Stimulated activated CD4-positive, alpha-beta T cell treated with anti-CD3 and anti-CD28 coated beads, Interleukin-15, amount 100 ng/mL, for 48 hours (primary cell): ENCODE results near the gene BAK1.
"Not testable (repeated sequence)": the region's sequence is repeated elsewhere in the genome, so short reads cannot be mapped to it uniquely, and the experiment has no call there.

Experiments used
- DNase-seq, 2 donors: peaks; one replicate each; pipeline ENCODE4 v3.0.0-alpha.2; 2020; ENCODE audit warnings: low read depth in 2 of 2

Gene BAK1

DNA sequence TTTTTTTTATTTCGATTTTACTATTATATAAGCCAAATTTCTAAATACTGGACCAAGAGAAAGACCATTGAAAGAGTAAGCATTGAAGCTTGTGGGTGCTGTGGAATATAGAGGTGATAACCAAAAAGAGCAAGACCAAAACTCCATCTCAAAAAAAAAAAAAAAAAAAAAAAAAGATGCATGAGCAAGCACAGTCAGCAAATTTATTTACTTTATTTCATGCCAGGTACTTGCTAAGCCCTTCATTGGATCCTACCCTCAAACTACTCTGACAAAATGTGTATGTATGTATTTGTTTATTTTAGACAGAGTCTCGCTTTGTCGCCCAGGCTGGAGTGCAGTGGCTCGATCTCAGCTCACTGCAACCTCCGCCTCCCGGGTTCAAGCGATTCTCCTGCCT lies 27.8 kb downstream of the BAK1 start:
- no peak for DNase-seq

- DNase-seq = no peak
Observed at GRCh38 chr6:33551538-33551937, 28.5 kb downstream of the BAK1 start.

- DNase-seq = no peak
Observed at GRCh38 chr6:33549896-33550295, 30.2 kb downstream of the BAK1 start.

DNA sequence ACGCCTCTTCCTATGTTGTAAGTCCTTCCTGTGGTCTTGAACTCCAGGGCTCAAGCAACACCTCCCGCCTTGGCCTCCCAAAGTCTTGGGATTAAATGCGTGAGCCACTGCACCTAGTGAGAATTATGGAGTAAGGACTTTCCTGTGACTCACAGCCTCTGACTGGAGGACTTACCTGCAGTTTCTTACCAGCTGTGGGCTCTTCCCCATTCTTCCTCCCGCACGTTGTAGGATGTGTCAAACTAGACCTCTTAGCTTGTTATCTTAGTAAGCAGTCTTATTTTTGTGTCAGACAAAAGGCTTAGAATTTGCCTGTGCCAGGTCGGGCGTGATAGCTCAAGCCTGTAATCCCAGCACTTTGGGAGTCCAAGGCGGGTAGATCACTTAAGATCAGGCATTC lies 30.9 kb downstream of the BAK1 start:
- DNase-seq = no peak

- DNase-seq = no peak
Observed at GRCh38 chr6:33547499-33547898, 32.6 kb downstream of the BAK1 start.

DNA sequence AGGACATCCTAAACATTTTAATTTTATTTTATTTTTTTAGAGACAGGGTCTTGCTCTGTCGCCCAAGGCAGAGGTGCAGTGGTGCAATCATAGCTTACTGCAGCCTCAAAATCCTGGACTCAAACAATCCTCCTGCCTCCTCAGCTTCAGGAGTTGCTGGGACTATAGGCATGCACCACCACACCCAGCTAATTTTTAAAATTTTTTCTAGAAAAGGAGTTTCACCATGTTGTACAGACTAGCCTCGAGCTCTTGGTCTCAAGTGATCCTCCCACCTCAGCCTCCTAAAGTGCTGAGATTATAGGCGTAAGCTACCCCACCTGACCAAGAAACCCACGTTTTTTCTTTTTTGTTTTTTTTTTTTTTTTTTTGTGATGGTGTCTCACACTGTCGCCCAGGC lies 33.3 kb downstream of the BAK1 start:
- no peak for DNase-seq

DNA sequence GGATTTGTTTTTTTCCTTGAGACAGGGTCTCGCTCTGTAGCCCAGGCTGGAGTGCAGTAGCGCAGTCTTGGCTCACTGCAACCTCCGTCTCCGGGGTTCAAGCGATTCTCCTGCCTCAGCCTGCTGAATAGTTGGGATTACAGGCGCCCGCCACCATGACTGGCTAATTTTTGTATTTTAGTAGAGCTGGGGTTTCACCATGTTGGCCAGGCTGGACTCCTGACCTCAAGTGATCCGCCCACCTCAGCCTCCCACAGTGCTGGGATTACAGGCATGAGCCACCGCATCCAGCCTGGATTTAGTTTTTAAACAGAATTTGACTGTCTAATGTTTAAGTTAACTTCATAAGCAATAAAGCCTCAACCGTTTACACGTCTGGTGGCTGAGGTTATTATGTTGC lies 34.8 kb downstream of the BAK1 start:
- not testable (repeated sequence) for DNase-seq

GRCh38 chr6:33543116-33543515 lies 37.0 kb downstream of the BAK1 start:
- no peak for DNase-seq

- no peak for DNase-seq
Observed at GRCh38 chr6:33540768-33541167, 39.3 kb downstream of the BAK1 start.

DNA sequence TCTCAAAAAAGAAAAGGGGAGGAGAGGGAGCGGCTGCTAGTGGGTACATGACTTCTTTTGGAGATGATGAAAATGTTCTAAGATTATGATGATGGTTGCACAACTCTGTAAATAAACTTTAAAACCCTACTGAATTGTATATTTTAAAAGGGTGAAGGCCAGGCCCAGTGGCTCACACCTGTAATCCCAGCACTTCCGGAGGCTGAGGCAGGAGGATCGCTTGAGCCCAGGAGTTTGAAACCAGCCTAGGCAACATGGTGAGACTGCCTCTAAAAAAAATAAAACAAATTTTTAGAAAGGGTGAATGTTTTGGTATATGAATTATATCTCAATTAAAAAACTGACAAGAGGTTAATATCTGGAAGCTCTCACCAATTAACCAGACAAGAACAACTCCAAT lies 45.4 kb downstream of the BAK1 start:
- DNase-seq = no peak

DNA sequence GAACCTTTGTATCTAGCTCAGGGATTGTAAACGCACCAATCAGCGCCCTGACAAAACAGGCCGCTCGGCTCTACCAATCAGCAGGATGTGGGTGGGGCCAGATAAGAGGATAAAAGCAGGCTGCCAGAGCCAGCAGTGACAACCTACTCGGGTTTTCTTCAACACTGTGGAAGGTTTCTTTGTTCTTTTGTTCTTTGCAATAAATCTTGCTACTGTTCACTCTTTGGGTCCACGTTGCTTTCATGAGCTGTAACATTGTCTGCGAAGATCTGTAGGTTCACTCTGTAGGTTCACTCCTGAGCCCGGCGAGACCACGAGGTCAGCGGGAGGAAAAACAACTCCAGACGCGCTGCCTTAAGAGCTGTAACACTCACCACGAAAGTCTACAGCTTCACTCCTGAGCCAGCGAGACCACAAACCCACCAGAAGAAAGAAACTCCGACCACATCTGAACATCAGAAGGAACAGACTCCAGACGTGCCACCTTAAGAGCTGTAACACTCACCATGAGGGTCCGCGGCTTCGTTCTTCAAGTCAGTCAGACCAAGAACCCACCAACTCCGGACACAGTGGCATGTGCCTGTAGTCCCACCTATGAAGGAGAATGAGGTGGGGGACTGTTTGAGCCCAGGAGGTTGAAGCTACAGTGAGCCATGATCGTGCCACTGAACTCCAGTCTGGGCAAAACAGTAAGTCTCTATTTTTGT lies 46.8 kb downstream of the BAK1 start:
- DNase-seq = peak; percentile 27 to 40

- DNase-seq = not testable (repeated sequence)
Observed at GRCh38 chr6:33532431-33532830, 47.6 kb downstream of the BAK1 start.

DNA sequence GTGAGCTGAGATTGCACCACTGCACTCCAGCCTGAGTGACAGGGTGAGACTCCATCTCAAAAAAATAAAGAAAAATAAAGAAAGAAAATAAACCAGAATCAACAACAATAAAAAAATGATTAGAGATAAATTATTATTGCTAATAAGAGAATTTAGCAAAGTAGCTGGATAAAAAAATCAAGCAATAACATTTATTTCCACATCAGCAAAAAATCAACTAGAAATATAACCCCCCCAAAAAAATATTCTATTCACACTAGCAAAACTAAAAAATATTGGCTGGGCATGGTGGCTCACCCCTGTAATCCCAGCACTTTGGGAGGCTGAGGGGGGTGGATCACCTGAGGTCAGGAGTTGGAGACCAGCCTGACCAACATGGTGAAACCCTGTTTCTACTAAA lies 49.5 kb downstream of the BAK1 start:
- not testable (repeated sequence) for DNase-seq
